Stomach (tissue), 9 donors: ENCODE measurements around the gene MRPL43. TPM values are rescaled to one million over a fixed set of nuclear protein-coding genes. Genes with fewer than 3 reads are reported as not detected.
"Not testable (repeated sequence)": the region's sequence is repeated elsewhere in the genome, so short reads cannot be mapped to it uniquely, and the experiment has no call there.

ENCODE experiments used
- DNase-seq, 2 donors: peaks; one replicate each; pipeline versions ENCODE4 v3.0.0 to v3.0.0-alpha.2; 2013 to 2019
- H3K27ac ChIP-seq, 5 donors: fragments of 200-600 bp in 4 of 5; sonication (generic) in 4 of 5; one replicate each; pipeline ENCODE4 v1.5.1; 2013 to 2019; ENCODE audit warnings: mild to moderate bottlenecking in 1 of 5, moderate library complexity in 1 of 5
- H3K27me3 ChIP-seq, 3 donors: fragments of 200-600 bp; sonication (generic); one replicate each; pipeline ENCODE4 v1.5.1; 2017 to 2019; ENCODE audit warnings: mixed run types in 1 of 3
- H3K36me3 ChIP-seq, 4 donors: fragments of 200-600 bp; sonication (generic); 1 replicate in 3 of 4; 2 replicates in 1 of 4; pipeline ENCODE4 v1.5.1; 2016 to 2019
- H3K4me1 ChIP-seq, 4 donors: fragments of 200-600 bp; sonication (generic); one replicate each; pipeline ENCODE4 v1.5.1; 2016 to 2019
- H3K4me3 ChIP-seq, 4 donors: fragments of 200-600 bp; sonication (generic) in 3 of 4; one replicate each; pipeline ENCODE4 v1.5.1; 2016 to 2019; ENCODE audit warnings: mild to moderate bottlenecking in 1 of 4
- H3K9me3 ChIP-seq, 4 donors: fragments of 200-600 bp; sonication (generic); one replicate each; pipeline ENCODE4 v1.5.1; 2016 to 2019
- CTCF ChIP-seq, 7 experiments: fragments of 450-650 bp in 4 of 7; fragments of 200-600 bp in 3 of 7; sonication (generic) in 3 of 7; IDR thresholded peaks; one replicate each; pipeline ENCODE4 v1.5.1; 2016 to 2019; ENCODE audit warnings: antibody characterized with exemption in 7 of 7, control low read depth in 2 of 7, mild to moderate bottlenecking in 1 of 7
- EP300 ChIP-seq: sonication (generic); formaldehyde crosslinking; IDR thresholded peaks from one replicate; pipeline ENCODE4 v1.6.1; 2017; ENCODE audit warnings: antibody characterized with exemption
- POLR2A ChIP-seq, 4 donors: fragments of 450-650 bp; IDR thresholded peaks; one replicate each; pipeline ENCODE4 v1.6.1; 2016; ENCODE audit warnings: antibody characterized with exemption in 4 of 4, control low read depth in 2 of 4, mild to moderate bottlenecking in 1 of 4, moderate library complexity in 1 of 4
- POLR2AphosphoS5 ChIP-seq, 3 donors: sonication (generic); formaldehyde crosslinking; IDR thresholded peaks; one replicate each; pipeline ENCODE4 v1.6.1; 2016; ENCODE audit warnings: antibody characterized with exemption in 3 of 3
- WGBS, 5 donors: extraction: QIAGEN DNeasy Blood & Tissue Kit in 3 of 5; methylation state at CpG; one replicate each; pipeline versions ENCODE4 v1.1.5 to v1.1.7; 2013 to 2018; 5-methylcytosine and 5-hydroxymethylcytosine counted together
- intact Hi-C: fragments of 100-400 bp; cut with DNase I; formaldehyde crosslinking; loops from one replicate; pipeline ENCODE4 v1.15.1; 2023; ENCODE audit warnings: low total_unique reads
- polyA plus RNA-seq, 3 donors: library from polyadenylated mRNA; stranded (reverse); fragments of 200-250 nt; gene quantifications; one replicate each; pipeline ENCODE4 v1.2.3, GENCODE V29; 2013
- total RNA-seq, 5 donors: library from RNA; depleted of rRNA; stranded (reverse); fragments of >200 nt; gene quantifications; one replicate each; pipeline versions ENCODE4 v1.1.0 to v1.2.3, GENCODE V29; 2014 to 2016
- donor health status: healthy with polysubstance abuse.
- donor health status: Bipolar disorder and iron deficiency.
- donor health status: healthy.

MRPL43 gene
- total and polyA plus RNA-seq, 8 donors = 29.9 to 243 (median 95.7) TPM

DNA sequence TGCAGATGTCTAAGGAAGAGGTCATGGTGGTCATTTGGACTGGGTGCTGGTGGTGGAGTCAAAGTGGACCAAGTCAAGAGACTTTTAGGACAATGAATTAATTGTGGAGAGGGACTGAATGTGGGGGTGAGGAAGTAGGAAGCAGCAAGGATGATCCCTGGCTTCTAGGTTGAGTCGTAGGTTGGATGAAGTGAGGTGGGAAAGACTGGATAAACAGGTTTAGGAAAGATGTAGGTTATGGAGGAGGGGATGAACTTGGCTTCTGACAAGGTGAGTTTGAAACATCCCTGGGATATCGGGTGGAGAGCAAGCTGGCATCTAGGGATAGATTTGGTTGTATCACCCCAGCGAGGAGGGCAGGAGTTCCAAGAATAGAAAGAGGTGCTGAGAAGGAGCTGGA is 10.4 kb downstream of the MRPL43 start:
- 67 to 79% (median 74%) methylated on average over 3 of the region's 3 CpGs for WGBS, 5 donors
- no peaks in the 10 kb centered on the region for H3K27me3 ChIP-seq
- peaks cover 2 to 11% (median 4%) of the 10 kb centered on the region in 4 donors for H3K4me1 ChIP-seq
- H3K27ac ChIP-seq = no peak overlapping the region
- intact Hi-C loops = no loop called here
- no peak for TF ChIP-seq CTCF (IDR thresholded peaks at IDR 0.05)
- TF ChIP-seq EP300 = no peak
- TF ChIP-seq POLR2AphosphoS5 (IDR thresholded peaks at IDR 0.05) = no peak
- no peak for TF ChIP-seq POLR2A (IDR thresholded peaks at IDR 0.05)
- no peak for DNase-seq
- H3K4me3 ChIP-seq = no peak overlapping the region
- peaks cover 18 to 57% (median 49%) of the 10 kb centered on the region in 4 donors for H3K36me3 ChIP-seq
- H3K9me3 ChIP-seq = no peaks in the 10 kb centered on the region

GRCh38 chr10:100975397-100975796 is 11.9 kb downstream of the MRPL43 start:
- H3K4me3 ChIP-seq, H3K27ac ChIP-seq, intact Hi-C loops, H3K9me3 ChIP-seq, DNase-seq, H3K27me3 ChIP-seq: not testable (repeated sequence)
- WGBS, 5 donors = 65 to 81% (median 75%) methylated on average over 8 of the region's 8 CpGs
- Histone ChIP-seq H3K36me3 (peaks cover 13 to 42% (median 34%) of the 10 kb centered on the region in 4 donors), H3K4me1 (peaks cover 12 to 24% (median 19%) of the 10 kb centered on the region in 4 donors)

- Histone ChIP-seq H3K27ac (no peak overlapping the region), H3K9me3 (no peaks in the 10 kb centered on the region), H3K4me1 (peaks cover 24 to 47% (median 40%) of the 10 kb centered on the region in 4 donors), H3K27me3 (peaks cover 0 to 8% (median 0%) of the 10 kb centered on the region in 3 donors), H3K36me3 (peaks cover under 1 to 18% (median 10%) of the 10 kb centered on the region in 4 donors), H3K4me3 (no peak overlapping the region)
- no peak for TF ChIP-seq EP300
- TF ChIP-seq CTCF (IDR thresholded peaks at IDR 0.05) = no peak
- no peak for TF ChIP-seq POLR2AphosphoS5 (IDR thresholded peaks at IDR 0.05)
- TF ChIP-seq POLR2A (IDR thresholded peaks at IDR 0.05) = no peak
- 88 to 96% (median 93%) methylated on average over 4 to 6 of the region's 6 CpGs for WGBS, 5 donors
- no peak for DNase-seq
- intact Hi-C loops = no loop called here
Observed at GRCh38 chr10:100972904-100973535, 14.3 kb downstream of the MRPL43 start.

- H3K27ac ChIP-seq = peak overlapping the region in 2 of 5 donors; percentile 44 to 84
- peaks cover 0 to 8% (median 0%) of the 10 kb centered on the region in 3 donors for H3K27me3 ChIP-seq
- no peak overlapping the region for H3K4me3 ChIP-seq
- H3K9me3 ChIP-seq = no peaks in the 10 kb centered on the region
- WGBS, 5 donors = 75 to 79% (median 78%) methylated on average over 13 of the region's 13 CpGs
- no peak for DNase-seq
- peaks cover 24 to 47% (median 40%) of the 10 kb centered on the region in 4 donors for H3K4me1 ChIP-seq
- TF ChIP-seq POLR2AphosphoS5 (IDR thresholded peaks at IDR 0.05) = no peak
- H3K36me3 ChIP-seq = peaks cover 0 to 11% (median 3%) of the 10 kb centered on the region in 4 donors
- intact Hi-C loops = no loop called here
Observed at GRCh38 chr10:100972115-100972903, 15.0 kb downstream of the MRPL43 start.

DNA sequence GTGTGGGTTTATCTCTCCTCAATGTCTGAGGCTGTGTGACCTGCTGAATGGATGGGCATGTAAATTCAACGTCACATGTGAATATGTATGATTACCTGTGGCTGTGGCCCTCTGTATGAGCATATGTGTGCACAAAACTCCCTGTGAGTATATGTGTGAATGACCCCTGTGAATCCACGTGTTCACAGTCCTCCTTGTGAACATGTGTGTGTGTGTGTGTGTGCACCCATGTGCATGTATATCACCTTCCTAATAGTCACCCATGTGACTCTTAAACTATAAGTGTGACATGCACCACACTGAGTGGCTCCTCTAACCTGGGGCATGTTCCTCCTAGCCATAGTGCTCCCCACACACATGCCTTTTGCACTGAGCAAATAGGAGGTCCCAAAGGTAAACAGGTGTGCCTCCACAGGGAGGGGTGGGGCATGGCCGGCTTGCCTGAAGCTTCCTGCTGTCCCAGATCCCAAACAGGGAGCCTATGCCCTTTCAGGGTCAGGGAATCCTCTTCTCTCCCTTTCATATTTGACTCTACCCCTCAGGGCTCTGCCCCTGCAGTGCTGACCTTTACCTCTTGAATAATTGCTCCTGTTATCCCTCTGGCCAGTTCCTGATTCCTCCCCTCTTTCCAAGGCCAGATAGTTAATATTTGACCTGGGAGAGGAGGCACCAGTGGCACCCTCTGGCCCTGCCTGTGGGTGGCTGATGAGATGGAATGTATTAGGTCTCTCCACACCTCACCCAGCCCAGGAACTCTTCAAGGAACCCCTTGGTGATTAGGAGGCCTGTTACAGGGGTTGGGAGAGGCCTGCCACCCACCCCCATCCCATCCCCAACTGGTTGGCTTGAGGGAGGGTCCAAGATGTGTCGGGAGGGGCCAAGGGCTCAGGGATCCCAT is 16.1 kb downstream of the MRPL43 start:
- Histone ChIP-seq H3K27ac (peak overlapping the region in 4 of 5 donors; percentile 44 to 84 (median 54)), H3K36me3 (peaks cover 0 to 10% (median 4%) of the 10 kb centered on the region in 4 donors), H3K27me3 (peaks cover 0 to 8% (median 0%) of the 10 kb centered on the region in 3 donors), H3K9me3 (no peaks in the 10 kb centered on the region), H3K4me1 (peaks cover 24 to 47% (median 40%) of the 10 kb centered on the region in 4 donors), H3K4me3 (peak overlapping the region in 1 of 4 donors; percentile 66)
- WGBS, 5 donors = 41 to 62% (median 50%) methylated on average over 4 of the region's 4 CpGs
- DNase-seq = peak; percentile 51 to 75
- intact Hi-C loops = no loop called here
- TF ChIP-seq EP300 = no peak
- no peak for TF ChIP-seq POLR2A (IDR thresholded peaks at IDR 0.05)
- TF ChIP-seq POLR2AphosphoS5 (IDR thresholded peaks at IDR 0.05) = no peak
- TF ChIP-seq CTCF (IDR thresholded peaks at IDR 0.05) = no peak
